ENCODE results near the gene CEP57L1.
"Not testable (repeated sequence)": the region's sequence is repeated elsewhere in the genome, so short reads cannot be mapped to it uniquely, and the experiment has no call there.

CEP57L1 gene

DNA sequence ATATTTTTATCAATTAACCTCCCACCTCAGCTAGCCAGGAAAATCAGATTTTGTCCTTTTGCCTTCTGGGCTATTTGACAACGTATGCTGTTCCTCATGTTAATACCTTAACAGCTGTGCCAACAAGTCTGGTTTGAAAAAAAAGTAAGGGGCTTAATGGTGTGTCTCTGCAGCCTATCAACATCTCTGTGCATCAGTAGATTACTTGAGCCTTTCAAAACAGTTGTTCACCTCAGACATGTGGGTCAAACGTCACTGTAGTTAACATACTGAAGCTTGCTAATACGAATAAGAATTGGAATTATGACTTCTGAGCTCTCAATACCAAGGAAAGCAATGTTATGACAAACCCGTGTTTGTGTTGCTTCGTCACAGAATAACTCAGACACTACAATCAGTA, 23.0 kb downstream of the CEP57L1 start:
- in situ Hi-C loops (cut with MboI; ENCODE audit: low pct_unique_long_range_greater_than_20kb, low sequenced_read_pairs, unreplicated experiment), result no loop called here
- DNase-seq (ENCODE audit: low spot score), result no peak
- TF ChIP-seq, protein P1, sequence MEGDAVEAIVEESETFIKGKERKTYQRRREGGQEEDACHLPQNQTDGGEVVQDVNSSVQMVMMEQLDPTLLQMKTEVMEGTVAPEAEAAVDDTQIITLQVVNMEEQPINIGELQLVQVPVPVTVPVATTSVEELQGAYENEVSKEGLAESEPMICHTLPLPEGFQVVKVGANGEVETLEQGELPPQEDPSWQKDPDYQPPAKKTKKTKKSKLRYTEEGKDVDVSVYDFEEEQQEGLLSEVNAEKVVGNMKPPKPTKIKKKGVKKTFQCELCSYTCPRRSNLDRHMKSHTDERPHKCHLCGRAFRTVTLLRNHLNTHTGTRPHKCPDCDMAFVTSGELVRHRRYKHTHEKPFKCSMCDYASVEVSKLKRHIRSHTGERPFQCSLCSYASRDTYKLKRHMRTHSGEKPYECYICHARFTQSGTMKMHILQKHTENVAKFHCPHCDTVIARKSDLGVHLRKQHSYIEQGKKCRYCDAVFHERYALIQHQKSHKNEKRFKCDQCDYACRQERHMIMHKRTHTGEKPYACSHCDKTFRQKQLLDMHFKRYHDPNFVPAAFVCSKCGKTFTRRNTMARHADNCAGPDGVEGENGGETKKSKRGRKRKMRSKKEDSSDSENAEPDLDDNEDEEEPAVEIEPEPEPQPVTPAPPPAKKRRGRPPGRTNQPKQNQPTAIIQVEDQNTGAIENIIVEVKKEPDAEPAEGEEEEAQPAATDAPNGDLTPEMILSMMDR (IDR thresholded peaks at IDR 0.05; ENCODE audit: extremely low read depth, insufficient read depth, missing control alignments), result no peak

DNA sequence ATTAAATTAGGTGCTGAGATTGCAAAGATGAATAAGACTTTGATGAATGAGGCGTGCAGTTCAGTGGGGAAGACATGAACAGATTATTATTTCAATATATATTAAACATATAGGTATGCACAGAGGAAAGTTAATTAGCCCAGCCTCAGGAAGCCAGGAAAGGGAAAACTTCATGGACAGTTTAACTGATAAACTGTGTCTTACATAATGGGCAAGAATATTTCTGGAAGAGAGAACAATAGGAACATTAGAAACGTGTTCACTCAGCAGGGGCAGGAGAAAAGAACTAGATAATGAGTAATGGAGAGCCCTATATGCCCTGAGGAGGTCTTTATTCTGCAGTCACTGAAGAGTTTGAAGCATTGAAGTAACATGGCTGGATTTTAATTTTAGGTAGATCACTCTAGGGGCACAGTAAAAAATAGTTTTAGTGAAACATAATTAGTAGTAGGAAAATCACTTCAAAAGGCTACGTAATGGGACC, 23.6 kb downstream of the CEP57L1 start:
- in situ Hi-C loops (cut with MboI; ENCODE audit: low pct_unique_long_range_greater_than_20kb, low sequenced_read_pairs, unreplicated experiment), result no loop called here
- DNase-seq (ENCODE audit: low spot score), result no peak
- TF ChIP-seq, protein P1 (IDR thresholded peaks at IDR 0.05; ENCODE audit: extremely low read depth, insufficient read depth, missing control alignments), result no peak

DNA sequence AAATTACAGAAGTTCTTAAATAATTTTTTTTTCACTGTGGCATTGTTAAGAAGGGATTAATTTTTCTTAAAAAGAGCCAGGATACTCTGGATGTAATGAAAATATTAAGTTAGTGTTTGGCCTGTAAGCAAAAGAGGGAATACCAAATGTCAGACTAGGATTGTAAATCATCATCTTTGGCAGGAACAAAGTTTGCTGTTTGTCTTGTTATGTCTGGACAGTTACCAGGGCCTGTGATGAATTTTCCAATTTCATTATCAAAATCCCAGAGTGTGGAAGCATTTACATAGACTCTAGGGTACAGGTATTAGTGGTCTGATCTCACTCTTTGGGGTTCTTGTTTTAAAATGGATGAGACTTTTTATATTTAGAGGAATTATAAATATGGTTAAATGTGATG, 26.1 kb downstream of the CEP57L1 start:
- DNase-seq (ENCODE audit: low spot score), result no peak
- in situ Hi-C loops (cut with MboI; ENCODE audit: low pct_unique_long_range_greater_than_20kb, low sequenced_read_pairs, unreplicated experiment), result no loop called here
- TF ChIP-seq, protein P1 (IDR thresholded peaks at IDR 0.05; ENCODE audit: extremely low read depth, insufficient read depth, missing control alignments), result no peak

DNA sequence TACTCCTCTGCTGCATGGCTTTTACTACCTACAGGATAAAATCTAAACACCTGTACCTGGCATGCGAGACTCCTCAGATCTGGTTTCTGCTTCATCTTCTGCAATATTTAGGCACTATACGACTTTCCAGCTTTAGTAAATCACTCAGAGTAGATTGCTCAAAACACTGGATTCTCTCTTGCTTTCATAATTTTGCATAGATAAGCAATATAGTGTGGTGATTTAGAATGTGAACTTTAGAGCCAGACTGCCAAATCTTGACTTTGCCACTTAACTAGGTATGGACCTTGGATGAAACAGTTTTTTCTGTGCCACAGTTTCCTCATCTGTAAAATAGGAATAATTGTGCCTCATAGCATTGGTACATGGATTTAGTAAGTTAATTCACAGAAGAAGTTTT, 28.9 kb downstream of the CEP57L1 start:
- in situ Hi-C loops (cut with MboI; ENCODE audit: low pct_unique_long_range_greater_than_20kb, low sequenced_read_pairs, unreplicated experiment), result no loop called here
- no peak for DNase-seq (ENCODE audit: low spot score)
- TF ChIP-seq, protein P1 (IDR thresholded peaks at IDR 0.05; ENCODE audit: extremely low read depth, insufficient read depth, missing control alignments), result no peak

DNA sequence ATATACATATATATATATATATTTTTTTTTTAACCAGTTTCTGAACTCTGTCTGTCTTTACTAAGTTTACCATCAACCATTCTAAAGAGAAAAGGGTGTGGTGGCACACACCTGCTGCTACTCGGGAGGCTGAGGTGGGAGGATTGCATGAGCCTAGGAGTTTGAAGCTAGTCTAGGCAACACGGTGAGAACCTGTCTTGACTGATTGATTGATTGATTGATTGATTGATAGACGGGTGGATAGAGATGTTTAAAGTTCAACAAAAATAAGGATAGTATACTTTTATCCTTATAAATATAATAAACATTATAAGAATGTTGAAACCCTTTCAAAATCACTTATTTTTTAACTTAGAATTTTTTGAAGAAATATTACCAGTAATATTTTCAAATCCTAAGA, 30.2 kb downstream of the CEP57L1 start:
- DNase-seq (ENCODE audit: low spot score), result no peak
- in situ Hi-C loops (cut with MboI; ENCODE audit: low pct_unique_long_range_greater_than_20kb, low sequenced_read_pairs, unreplicated experiment), result no loop called here

DNA sequence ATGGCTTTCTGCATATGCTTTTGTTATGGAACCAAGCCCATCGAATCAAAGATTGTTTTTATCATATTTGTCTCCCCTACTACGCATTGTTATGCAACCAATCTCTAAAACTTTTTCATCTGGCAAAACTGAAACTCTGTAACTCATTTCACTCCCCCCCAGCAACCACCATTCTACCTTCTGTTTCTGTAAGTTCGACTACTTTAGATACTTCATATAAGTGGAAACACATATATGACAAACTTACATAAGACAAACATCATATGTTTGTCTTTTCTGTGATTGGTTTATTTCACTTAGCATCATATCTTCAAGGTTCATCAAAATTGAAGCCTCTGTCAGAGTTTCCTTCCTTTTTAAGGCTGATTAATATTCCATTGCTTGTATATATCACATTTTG, 34.8 kb downstream of the CEP57L1 start:
- TF ChIP-seq, protein P1 (IDR thresholded peaks at IDR 0.05; ENCODE audit: extremely low read depth, insufficient read depth, missing control alignments), result no peak
- in situ Hi-C loops (cut with MboI; ENCODE audit: low pct_unique_long_range_greater_than_20kb, low sequenced_read_pairs, unreplicated experiment), result no loop called here

More for the DNA sequence above, 30.2 kb downstream of the CEP57L1 start:
- TF ChIP-seq, protein P1 (IDR thresholded peaks at IDR 0.05; ENCODE audit: extremely low read depth, insufficient read depth, missing control alignments), result no peak

DNA sequence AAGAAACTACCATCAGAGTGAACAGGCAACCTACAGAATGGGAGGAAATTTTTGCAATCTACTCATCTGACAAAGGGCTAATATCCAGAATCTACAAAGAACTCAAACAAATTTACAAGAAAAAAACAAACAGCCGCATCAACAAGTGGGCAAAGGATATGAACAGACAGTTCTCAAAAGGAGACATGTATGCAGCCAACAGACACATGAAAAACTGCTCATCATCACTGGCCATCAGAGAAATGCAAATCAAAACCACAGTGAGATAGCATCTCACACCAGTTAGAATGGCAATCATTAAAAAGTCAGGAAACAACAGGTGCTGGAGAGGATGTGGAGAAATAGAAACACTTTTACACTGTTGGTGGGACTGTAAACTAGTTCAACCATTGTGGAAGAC, 40.3 kb downstream of the CEP57L1 start:
- DNase-seq (ENCODE audit: low spot score); in situ Hi-C loops (cut with MboI; ENCODE audit: low pct_unique_long_range_greater_than_20kb, low sequenced_read_pairs, unreplicated experiment): not testable (repeated sequence)

More for the DNA sequence above, 34.8 kb downstream of the CEP57L1 start:
- DNase-seq (ENCODE audit: low spot score), result no peak

DNA sequence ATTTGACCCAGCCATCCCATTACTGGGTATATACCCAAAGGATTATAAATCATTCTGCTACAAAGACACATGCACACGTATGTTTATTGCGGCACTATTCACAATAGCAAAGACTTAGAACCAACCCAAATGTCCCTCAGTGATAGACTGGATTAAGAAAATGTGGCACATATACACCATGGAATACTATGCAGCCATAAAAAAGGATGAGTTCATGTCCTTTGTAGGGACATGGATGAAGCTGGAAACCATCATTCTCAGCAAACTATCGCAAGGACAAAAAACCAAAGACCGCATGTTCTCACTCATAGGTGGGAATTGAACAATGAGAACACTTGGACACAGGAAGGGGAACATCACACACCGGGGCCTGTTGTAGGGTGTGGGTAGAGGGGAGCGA, 40.7 kb downstream of the CEP57L1 start:
- DNase-seq (ENCODE audit: low spot score); in situ Hi-C loops (cut with MboI; ENCODE audit: low pct_unique_long_range_greater_than_20kb, low sequenced_read_pairs, unreplicated experiment): not testable (repeated sequence)

DNA sequence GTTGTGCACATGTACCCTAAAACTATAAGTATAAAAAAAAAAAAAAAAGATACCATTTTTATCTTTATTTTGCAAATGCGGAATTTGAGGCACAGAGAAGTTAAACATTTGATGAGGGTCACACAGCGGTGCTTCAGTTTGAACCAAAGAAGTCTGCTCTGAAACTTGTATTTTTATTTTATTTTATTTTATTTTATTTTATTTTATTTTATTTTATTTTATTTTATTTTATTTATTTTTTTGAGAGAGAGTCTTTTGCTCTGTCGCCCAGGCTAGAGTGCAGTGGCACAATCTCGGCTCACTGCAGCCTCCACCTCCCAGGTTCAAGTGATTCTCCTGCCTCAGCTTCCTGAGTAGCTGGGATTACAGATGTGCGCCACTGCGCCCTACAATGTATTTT, 41.2 kb downstream of the CEP57L1 start:
- in situ Hi-C loops (cut with MboI; ENCODE audit: low pct_unique_long_range_greater_than_20kb, low sequenced_read_pairs, unreplicated experiment); DNase-seq (ENCODE audit: low spot score): not testable (repeated sequence)

Measured in GM13977 (cell line).